Measurements from ENCODE around the gene KLHL5. TPM values are rescaled to one million over a fixed set of nuclear protein-coding genes. Genes with fewer than 3 reads are reported as not detected.

KLHL5 gene
- total RNA-seq, 1 experiment from 2014 or later, result 115 TPM

DNA sequence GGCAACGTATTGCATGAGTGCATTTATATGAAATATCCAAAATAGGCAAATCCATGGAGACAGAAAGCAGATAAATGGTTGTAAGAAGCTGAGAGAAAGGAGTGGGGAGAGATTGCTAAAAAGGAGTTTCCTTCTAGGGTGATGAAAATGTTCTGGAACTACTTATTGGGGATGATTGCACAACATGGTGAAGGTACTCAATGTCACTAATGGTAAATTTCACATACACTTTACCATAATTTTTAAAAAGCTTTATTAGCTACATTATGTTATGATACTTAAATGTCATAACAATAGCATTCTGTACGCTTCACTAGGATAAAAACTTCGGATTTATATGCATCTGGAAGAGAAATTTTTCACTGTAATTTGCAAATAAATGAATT lies 63.6 kb downstream of the KLHL5 start:
- H3K4me3 ChIP-seq, result no peak overlapping the region
- POLR2A ChIA-PET (ENCODE audit: unreplicated experiment), result no interaction called here
- H3K27me3 ChIP-seq (ENCODE audit: insufficient read depth, low read depth), result no peaks in the 10 kb centered on the region
- H3K4me2 ChIP-seq, result no peak overlapping the region
- no peaks in the 10 kb centered on the region for H3K4me1 ChIP-seq (replicated peaks; ENCODE audit: insufficient read depth)
- H3K9me2 ChIP-seq (ENCODE audit: insufficient read depth), result no peaks in the 10 kb centered on the region
- H4K20me1 ChIP-seq (ENCODE audit: insufficient read depth), result no peaks in the 10 kb centered on the region
- no peak overlapping the region for H3K27ac ChIP-seq
- no peaks in the 10 kb centered on the region for H3K79me2 ChIP-seq (ENCODE audit: low read depth)
- H3F3A ChIP-seq (ENCODE audit: insufficient read depth, low read depth), result no peaks in the 10 kb centered on the region
- H3K36me3 ChIP-seq (ENCODE audit: low read depth), result peaks cover 24% of the 10 kb centered on the region; the same call in 1 of the 2 replicates
- DNase-seq, result no peak
- H2AFZ ChIP-seq, result no peak overlapping the region
- TF ChIP-seq, protein P1, sequence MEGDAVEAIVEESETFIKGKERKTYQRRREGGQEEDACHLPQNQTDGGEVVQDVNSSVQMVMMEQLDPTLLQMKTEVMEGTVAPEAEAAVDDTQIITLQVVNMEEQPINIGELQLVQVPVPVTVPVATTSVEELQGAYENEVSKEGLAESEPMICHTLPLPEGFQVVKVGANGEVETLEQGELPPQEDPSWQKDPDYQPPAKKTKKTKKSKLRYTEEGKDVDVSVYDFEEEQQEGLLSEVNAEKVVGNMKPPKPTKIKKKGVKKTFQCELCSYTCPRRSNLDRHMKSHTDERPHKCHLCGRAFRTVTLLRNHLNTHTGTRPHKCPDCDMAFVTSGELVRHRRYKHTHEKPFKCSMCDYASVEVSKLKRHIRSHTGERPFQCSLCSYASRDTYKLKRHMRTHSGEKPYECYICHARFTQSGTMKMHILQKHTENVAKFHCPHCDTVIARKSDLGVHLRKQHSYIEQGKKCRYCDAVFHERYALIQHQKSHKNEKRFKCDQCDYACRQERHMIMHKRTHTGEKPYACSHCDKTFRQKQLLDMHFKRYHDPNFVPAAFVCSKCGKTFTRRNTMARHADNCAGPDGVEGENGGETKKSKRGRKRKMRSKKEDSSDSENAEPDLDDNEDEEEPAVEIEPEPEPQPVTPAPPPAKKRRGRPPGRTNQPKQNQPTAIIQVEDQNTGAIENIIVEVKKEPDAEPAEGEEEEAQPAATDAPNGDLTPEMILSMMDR (conservative IDR thresholded peaks at IDR 0.05), result no peak
- no peak for TF ChIP-seq EZH2 (IDR thresholded peaks at IDR 0.05; ENCODE audit: low read depth)
- no TSS peak for BruUV-seq (replicated peaks)
- intact Hi-C loops (cut with micrococcal nuclease; ENCODE audit: unreplicated experiment), result no loop called here
- CTCF ChIA-PET, result no interaction called here
- no peaks in the 10 kb centered on the region for H3K9me3 ChIP-seq (ENCODE audit: insufficient read depth, low read depth)

DNA sequence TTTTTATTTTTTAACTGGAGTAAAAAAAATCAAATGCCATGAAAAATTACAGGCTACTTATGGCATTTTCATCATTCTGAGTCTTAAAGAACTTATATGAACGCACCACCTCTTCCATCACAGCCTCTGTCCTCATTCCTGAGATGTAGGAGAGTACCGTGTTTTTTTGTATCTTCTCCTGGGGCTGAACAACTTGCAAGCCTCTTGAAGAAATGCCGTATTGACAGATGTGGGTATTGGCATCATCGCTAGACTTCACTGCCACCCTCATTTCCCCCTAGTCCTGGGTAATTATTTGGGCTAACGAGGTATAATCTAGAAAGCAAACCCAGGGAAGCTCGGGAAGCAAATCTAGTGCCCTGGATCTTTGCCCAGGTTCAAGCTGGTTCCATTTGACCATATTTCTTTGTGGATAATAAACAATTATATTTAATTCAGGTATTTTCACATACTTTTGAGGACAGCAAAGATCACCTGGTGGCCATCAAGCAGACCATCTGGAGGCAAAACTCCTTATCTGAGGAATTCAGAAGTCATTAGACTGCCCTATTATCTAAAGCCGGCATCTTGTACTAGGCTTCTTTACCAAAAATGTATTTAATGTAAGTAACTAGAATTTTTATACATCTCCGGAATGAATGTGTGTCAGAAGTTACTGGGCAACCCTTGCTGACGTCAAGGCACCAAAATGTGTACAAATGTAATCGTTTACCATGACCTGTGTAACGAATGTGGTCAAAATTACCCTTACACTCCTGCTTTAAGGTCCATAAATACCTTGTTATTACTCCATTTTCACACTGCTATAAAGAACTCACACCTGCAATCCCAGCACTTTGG lies 64.4 kb downstream of the KLHL5 start:
- Histone ChIP-seq H3K27ac (no peak overlapping the region), H3K9me2 (ENCODE audit: insufficient read depth) (no peaks in the 10 kb centered on the region), H3K36me3 (ENCODE audit: low read depth) (peaks cover 21% of the 10 kb centered on the region; the same call in 1 of the 2 replicates), H3F3A (ENCODE audit: insufficient read depth, low read depth) (peaks cover 5% of the 10 kb centered on the region), H3K27me3 (ENCODE audit: insufficient read depth, low read depth) (no peaks in the 10 kb centered on the region), H4K20me1 (ENCODE audit: insufficient read depth) (no peaks in the 10 kb centered on the region), H3K4me2 (no peak overlapping the region), H3K9me3 (ENCODE audit: insufficient read depth, low read depth) (no peaks in the 10 kb centered on the region), H3K4me3 (no peak overlapping the region), H3K79me2 (ENCODE audit: low read depth) (no peaks in the 10 kb centered on the region), H2AFZ (no peak overlapping the region), H3K4me1 (replicated peaks; ENCODE audit: insufficient read depth) (no peaks in the 10 kb centered on the region)
- intact Hi-C loops (cut with micrococcal nuclease; ENCODE audit: unreplicated experiment), result no loop called here
- BruUV-seq (replicated peaks), result no TSS peak
- CTCF ChIA-PET, result no interaction called here
- no peak for DNase-seq
- TF ChIP-seq, protein P1 (conservative IDR thresholded peaks at IDR 0.05), result no peak
- no peak for TF ChIP-seq EZH2 (IDR thresholded peaks at IDR 0.05; ENCODE audit: low read depth)
- POLR2A ChIA-PET (ENCODE audit: unreplicated experiment), result no interaction called here

DNA sequence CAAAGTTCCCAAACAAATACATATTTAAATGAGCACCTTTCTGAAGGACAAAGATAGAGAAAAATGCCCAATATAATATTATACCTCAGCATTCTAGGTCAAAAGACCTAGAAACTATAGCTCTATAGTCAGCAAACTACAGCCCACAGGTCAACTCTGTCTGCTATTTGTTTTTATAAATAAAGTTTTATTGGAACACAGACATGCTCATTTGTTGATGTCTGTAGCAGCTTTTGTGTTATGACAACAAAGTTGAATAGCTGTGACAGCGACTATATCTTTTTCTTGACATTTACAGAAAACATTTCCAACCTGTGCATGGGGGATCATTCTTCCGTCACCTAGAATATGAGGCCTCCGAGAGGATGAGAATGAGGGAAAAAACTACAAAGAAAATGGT lies 71.6 kb downstream of the KLHL5 start:
- no peaks in the 10 kb centered on the region; the same call in 1 of the 2 replicates for H3K4me1 ChIP-seq (replicated peaks; ENCODE audit: insufficient read depth)
- BruUV-seq (replicated peaks), result no TSS peak
- H3K9me3 ChIP-seq (ENCODE audit: insufficient read depth, low read depth), result no peaks in the 10 kb centered on the region
- intact Hi-C loops (cut with micrococcal nuclease; ENCODE audit: unreplicated experiment), result no loop called here
- no peaks in the 10 kb centered on the region for H3K9me2 ChIP-seq (ENCODE audit: insufficient read depth)
- no peaks in the 10 kb centered on the region for H3K27me3 ChIP-seq (ENCODE audit: insufficient read depth, low read depth)
- TF ChIP-seq, protein P1 (conservative IDR thresholded peaks at IDR 0.05), result no peak
- TF ChIP-seq EZH2 (IDR thresholded peaks at IDR 0.05; ENCODE audit: low read depth), result no peak
- no peak overlapping the region for H3K4me3 ChIP-seq
- no peak overlapping the region for H3K27ac ChIP-seq
- H3K36me3 ChIP-seq (ENCODE audit: low read depth), result no peaks in the 10 kb centered on the region; the same call in 1 of the 2 replicates
- no peak overlapping the region for H3K4me2 ChIP-seq
- DNase-seq, result no peak
- no peaks in the 10 kb centered on the region for H3K79me2 ChIP-seq (ENCODE audit: low read depth)
- H2AFZ ChIP-seq, result no peak overlapping the region
- no peaks in the 10 kb centered on the region for H4K20me1 ChIP-seq (ENCODE audit: insufficient read depth)
- CTCF ChIA-PET, result interaction anchor here (0.9 kb wide), 1 partner anchor 231 kb away, joined by 3 read pairs; no protein-coding TSS in a partner anchor
- H3F3A ChIP-seq (ENCODE audit: insufficient read depth, low read depth), result peaks cover 20% of the 10 kb centered on the region
- POLR2A ChIA-PET (ENCODE audit: unreplicated experiment), result no interaction called here

All from PC-9 (cell line).